H1 (cell line): ENCODE data around the gene KRTAP20-1.

Source experiments
- POLR2A ChIP-seq, 2 experiments: IDR thresholded peaks; 1 replicate in 1 of 2; 2 replicates in 1 of 2; pipeline ENCODE4 v1.6.1; 2011; ENCODE audit warnings: low read depth in 2 of 2, low read length in 2 of 2, mild to moderate bottlenecking in 2 of 2; ENCODE audit errors: control extremely low read depth in 1 of 2
- POLR2AphosphoS5 ChIP-seq: IDR thresholded peaks from 2 replicates; pipeline ENCODE4 v1.6.1; 2011; ENCODE audit warnings: low read depth, low read length
- SAP30 ChIP-seq: fragments of 300-600 bp; sonication (generic); IDR thresholded peaks from 2 replicates; pipeline ENCODE4 v1.7.1; 2012; ENCODE audit warnings: low read length, moderate library complexity, mild to moderate bottlenecking, inconsistent platforms; ENCODE audit not compliant: insufficient read depth, insufficient replicate concordance
- TF ChIP-seq, protein P1 (sequence below), 3 experiments: IDR thresholded peaks; 1 replicate in 2 of 3; 2 replicates in 1 of 3; pipeline versions ENCODE4 v1.5.1 to v1.6.1; 2011; ENCODE audit warnings: low read length in 3 of 3, mild to moderate bottlenecking in 3 of 3, inconsistent platforms in 2 of 3, low read depth in 1 of 3, moderate library complexity in 1 of 3; ENCODE audit not compliant: insufficient read depth in 1 of 3; ENCODE audit errors: control extremely low read depth in 1 of 3

DNA sequence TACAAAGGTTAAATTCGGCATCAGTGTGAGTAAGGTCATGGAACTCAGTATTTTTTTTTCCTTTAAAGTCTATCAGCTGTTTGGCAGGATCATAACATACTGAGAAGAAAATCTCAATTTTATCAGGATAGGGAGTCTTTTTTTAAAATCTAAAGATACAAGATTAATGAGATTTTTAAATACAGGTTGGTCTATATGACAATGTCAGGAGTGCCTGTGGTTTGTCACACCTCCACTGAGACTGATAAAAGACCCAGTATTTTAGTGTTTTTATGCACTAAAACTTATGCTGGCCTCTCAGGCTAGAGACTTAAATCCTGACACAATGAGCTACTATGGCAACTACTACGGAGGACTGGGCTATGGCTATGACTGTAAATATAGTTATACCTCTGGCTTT, 26.3 kb downstream of the KRTAP20-1 start, which contains the start of gene KRTAP20-3:
- TF ChIP-seq POLR2A (IDR thresholded peaks at IDR 0.05; ENCODE audit: control extremely low read depth in 1 of 2, low read depth in 2 of 2, low read length in 2 of 2) (no peak), POLR2AphosphoS5 (no peak), SAP30 (no peak)
- TF ChIP-seq, protein P1, sequence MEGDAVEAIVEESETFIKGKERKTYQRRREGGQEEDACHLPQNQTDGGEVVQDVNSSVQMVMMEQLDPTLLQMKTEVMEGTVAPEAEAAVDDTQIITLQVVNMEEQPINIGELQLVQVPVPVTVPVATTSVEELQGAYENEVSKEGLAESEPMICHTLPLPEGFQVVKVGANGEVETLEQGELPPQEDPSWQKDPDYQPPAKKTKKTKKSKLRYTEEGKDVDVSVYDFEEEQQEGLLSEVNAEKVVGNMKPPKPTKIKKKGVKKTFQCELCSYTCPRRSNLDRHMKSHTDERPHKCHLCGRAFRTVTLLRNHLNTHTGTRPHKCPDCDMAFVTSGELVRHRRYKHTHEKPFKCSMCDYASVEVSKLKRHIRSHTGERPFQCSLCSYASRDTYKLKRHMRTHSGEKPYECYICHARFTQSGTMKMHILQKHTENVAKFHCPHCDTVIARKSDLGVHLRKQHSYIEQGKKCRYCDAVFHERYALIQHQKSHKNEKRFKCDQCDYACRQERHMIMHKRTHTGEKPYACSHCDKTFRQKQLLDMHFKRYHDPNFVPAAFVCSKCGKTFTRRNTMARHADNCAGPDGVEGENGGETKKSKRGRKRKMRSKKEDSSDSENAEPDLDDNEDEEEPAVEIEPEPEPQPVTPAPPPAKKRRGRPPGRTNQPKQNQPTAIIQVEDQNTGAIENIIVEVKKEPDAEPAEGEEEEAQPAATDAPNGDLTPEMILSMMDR (IDR thresholded peaks at IDR 0.05; ENCODE audit: control extremely low read depth in 1 of 3, insufficient read depth in 1 of 3, low read depth in 1 of 3, low read length in 3 of 3), result no peak
